Smooth muscle cell of trachea (primary cell): ENCODE data around the gene DNAJC2. TPM values are rescaled to one million over a fixed set of nuclear protein-coding genes. Genes with fewer than 3 reads are reported as not detected.

Experiments used
- total RNA-seq: library from RNA; depleted of rRNA; stranded (reverse); fragments of >200 nt; gene quantifications from 2 replicates; pipeline ENCODE4 v1.2.1, GENCODE V29; 2014

Gene DNAJC2, protein sequence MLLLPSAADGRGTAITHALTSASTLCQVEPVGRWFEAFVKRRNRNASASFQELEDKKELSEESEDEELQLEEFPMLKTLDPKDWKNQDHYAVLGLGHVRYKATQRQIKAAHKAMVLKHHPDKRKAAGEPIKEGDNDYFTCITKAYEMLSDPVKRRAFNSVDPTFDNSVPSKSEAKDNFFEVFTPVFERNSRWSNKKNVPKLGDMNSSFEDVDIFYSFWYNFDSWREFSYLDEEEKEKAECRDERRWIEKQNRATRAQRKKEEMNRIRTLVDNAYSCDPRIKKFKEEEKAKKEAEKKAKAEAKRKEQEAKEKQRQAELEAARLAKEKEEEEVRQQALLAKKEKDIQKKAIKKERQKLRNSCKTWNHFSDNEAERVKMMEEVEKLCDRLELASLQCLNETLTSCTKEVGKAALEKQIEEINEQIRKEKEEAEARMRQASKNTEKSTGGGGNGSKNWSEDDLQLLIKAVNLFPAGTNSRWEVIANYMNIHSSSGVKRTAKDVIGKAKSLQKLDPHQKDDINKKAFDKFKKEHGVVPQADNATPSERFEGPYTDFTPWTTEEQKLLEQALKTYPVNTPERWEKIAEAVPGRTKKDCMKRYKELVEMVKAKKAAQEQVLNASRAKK
- 11.4 and 18.5 TPM in 2 replicates for total RNA-seq

DNA sequence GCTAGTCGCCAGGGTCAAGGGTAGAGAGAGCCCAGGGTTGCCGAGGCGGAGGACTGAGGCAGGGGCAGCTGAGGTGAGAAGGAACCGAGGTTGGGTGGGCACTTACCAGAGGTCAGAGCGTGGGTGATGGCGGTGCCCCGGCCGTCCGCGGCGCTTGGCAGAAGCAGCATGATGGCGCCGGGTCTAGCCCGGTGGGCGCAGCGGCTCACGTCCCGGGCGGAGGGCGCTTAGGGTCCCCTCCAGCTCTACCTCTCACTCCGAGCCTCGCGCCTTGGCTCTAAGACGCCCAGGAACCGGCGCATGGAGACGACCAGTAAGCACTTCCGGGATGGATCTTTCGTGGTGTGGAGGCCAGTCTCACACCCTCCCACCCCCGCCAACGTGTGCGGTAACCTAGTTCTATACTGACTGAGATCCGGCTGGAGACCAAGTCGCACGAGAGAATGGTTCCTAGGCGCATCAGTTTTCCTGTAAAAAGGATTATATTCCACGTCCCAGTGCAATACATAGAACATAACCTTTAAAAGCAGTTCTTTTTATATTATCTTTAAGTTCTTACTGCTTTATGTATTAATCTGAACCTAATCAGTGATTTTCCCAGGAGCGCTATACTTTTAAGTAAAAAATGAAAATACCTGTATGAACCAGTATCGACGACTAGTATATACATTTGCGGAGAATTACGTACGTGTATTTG is at the start of gene DNAJC2:
TSS of gene DNAJC2 (minus strand) at position 315 of the 697 bp plus-strand sequence. CDS start at position 170, 145 bp downstream.

DNA sequence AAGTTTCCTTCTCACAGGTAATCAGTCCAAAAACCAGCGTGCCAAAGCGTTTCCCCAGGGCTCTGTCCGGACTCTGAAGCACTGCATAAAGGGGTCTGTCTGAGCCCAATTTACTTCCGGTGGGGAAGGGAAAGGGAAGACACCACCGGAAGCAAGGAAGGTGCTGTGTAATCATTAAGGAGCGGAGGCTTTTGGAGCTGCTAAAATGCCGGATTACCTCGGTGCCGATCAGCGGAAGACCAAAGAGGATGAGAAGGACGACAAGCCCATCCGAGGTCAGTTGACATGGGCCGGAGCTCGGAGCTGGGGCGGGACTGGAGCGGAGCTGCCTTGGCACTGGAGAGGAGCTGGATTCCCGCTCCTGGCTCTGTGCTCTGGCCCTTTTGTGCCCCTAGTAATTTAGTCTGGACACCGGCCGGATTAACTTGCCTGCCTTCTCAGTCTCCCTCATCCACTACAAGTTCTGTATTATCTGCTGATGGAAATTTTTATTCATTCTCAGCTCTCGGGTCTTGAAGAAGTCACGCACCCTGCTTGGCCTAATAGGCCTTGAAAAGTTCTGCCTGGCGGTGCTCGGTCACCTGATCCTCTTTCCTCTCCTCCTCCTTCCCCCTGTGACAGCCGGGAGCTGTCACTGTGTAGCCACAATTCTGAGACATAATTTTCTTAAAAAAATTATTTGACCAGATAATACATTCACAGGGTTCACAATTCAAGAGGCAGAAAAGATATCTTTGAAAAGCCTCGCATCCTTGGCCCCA is 3.1 kb upstream of the DNAJC2 start, which contains the start of gene PSMC2:
TSS of gene PSMC2 (plus strand) at position 137 of the 761 bp plus-strand sequence. CDS start at position 206, 69 bp downstream.

DNA sequence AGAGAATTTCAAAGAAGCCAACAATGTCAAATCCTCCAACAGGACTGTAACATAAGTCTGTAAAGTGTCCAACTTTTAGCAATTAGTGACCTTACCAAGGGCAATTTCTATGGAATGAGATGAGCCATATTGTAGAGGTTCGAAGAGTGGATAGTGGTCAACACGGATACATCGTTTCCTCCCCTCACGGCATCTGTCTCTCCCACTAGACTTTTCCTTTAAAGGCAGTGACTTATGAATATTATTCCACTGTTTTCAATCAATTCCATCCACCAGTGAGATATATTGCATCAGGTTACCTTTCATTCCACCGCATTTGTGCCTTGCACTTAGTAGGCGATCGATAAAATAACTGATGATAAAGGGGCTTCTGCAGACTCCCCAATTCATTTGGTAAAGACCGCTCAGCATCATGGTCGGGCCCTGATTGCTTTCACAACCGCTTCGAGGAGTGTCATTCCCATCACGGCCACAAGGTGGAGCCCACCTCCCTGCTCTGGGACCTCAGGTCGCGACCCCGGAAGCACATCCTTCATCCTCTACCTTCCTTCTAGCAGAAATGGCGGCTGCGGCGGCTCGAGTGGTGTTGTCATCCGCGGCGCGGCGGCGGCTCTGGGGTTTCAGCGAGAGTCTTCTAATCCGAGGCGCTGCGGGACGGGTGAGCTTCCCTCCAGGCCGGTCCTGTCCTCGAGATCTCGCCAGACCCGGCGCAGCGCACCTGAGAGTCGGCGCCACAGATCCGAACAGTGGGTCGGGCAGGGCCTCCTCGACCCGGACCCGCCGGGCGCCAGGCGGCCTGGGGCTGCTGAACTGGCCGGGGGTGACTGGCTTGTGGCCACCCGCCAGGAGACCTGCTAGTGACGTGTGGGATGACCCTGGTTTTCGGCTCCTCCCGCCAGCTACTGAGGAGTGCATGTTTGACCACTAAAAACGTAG is 47.4 kb downstream of the DNAJC2 start, which contains the start of gene PMPCB:
TSS of gene PMPCB (plus strand) at position 535 of the 936 bp plus-strand sequence. CDS start at position 560, 25 bp downstream.

Other genes with a start within 250 kb of the DNAJC2 start
- gene NAPEPLD, start 195.7 kb downstream of the DNAJC2 start, total RNA-seq, result 15.9 and 18.9 TPM in 2 replicates
- gene PMPCB, start 47.3 kb downstream of the DNAJC2 start, total RNA-seq, result 67.8 and 98.0 TPM in 2 replicates
- gene PSMC2, start 2.9 kb upstream of the DNAJC2 start, total RNA-seq, result 211 and 336 TPM in 2 replicates
- gene SLC26A5, start 101.4 kb upstream of the DNAJC2 start, total RNA-seq, result not detected in 2 replicates